GM03348 (cell line): ENCODE data around the gene B4GAT1.
"Not testable (repeated sequence)": the region's sequence is repeated elsewhere in the genome, so short reads cannot be mapped to it uniquely, and the experiment has no call there.

Source experiments
- DNase-seq: peaks from one replicate; pipeline ENCODE4 v3.0.0; 2012; ENCODE audit warnings: low spot score

The B4GAT1 gene

DNA sequence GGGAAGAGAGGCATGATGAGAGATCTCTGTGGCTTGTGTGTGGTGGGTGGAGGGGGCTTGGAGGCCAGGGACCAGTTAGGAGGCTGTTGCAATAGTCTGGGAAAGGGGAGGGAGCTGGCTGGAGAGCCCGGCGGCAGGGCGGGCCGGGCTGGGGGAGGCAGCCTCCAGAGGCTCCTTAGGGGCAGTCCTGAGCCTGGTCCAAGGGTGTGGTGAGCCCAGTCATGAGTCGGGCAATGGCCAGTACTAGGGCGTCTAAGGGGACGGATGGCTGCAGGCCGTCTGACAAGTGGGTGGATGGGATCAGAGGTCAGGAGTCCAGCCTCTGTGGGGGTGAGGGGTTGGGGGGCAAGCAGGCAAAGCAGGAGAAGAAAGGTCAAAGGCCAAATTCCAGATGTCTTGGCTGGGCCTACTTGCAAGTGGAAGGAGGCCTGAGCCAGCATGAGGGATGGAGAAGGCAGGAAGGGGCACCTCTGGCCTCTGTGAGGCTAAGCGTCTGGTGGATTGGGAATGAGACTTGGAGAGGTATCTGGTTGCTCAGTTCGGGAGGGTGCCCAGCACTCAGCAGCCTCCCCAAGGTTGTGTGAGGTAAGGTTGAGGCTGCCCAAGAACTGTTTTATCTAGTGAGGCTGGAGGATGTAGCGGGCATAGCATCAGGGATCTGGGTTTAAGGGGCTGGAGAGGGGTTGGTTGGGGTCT lies 24.5 kb downstream of the B4GAT1 start:
- peak; percentile 76 for DNase-seq

DNA sequence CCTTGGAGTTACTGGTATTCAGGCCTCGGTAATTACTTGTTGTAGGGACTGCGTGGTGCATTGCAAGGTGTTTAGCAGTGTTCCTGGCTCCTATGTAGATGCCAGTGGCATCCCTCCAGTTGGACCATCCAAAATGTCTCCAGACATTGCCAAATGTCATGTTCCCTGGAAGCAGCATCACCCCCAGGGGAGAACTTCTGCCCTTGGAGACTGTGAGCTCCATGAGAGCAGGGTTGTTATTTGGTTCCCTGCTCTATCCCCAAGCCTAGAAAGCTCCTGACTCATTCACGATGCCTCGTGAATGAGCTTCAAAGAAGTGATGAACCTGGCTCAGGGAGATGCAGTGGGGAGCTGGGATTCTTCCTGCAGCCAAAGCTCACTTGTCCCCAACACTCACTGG lies 25.8 kb downstream of the B4GAT1 start:
- DNase-seq, result no peak

DNA sequence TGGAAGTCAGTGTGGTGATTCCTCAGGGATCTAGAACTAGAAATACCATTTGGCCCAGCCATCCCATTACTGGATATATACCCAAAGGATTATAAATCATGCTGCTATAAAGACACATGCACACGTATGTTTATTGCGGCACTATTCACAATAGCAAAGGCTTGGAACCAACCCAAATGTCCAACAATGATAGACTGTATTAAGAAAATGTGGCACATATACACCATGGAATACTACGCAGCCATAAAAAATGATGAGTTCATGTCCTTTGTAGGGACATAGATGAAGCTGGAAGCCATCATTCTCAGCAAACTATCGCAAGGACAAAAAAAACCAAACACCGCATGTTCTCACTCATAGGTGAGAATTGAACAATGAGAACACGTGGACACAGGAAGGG lies 26.7 kb downstream of the B4GAT1 start:
- not testable (repeated sequence) for DNase-seq

DNA sequence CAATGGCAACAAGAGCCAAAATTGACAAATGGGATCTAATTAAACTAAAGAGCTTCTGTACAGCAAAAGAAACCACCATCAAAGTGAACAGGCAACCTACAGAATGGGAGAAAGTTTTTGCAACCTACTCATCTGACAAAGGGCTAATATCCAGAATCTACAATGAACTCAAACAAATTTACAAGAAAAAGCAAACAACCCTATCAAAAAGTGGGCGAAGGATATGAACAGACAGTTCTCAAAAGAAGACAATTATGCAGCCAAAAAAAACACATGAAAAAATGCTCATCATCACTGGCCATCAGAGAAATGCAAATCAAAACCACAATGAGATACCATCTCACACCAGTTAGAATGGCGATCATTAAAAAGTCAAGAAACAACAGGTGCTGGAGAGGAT lies 27.1 kb downstream of the B4GAT1 start:
- DNase-seq, result not testable (repeated sequence)

DNA sequence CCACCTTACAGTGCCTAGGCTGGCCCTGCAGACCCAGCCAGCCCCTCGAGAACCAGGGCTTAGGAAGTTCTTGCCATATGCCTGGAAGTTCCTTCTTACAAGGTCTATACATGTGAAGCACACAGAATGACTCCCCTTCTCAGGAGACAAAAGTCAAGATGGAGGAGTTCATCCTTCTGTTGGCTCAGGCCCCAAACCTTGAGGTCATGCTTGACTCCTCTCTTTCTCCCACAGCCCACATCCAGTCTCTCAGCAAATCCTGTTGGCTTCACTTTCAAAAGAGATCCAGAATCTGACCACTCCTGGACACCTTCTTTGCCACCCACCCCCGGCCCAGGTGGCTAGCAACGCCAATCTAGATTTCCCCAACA lies 28.8 kb downstream of the B4GAT1 start:
- DNase-seq, result no peak

DNA sequence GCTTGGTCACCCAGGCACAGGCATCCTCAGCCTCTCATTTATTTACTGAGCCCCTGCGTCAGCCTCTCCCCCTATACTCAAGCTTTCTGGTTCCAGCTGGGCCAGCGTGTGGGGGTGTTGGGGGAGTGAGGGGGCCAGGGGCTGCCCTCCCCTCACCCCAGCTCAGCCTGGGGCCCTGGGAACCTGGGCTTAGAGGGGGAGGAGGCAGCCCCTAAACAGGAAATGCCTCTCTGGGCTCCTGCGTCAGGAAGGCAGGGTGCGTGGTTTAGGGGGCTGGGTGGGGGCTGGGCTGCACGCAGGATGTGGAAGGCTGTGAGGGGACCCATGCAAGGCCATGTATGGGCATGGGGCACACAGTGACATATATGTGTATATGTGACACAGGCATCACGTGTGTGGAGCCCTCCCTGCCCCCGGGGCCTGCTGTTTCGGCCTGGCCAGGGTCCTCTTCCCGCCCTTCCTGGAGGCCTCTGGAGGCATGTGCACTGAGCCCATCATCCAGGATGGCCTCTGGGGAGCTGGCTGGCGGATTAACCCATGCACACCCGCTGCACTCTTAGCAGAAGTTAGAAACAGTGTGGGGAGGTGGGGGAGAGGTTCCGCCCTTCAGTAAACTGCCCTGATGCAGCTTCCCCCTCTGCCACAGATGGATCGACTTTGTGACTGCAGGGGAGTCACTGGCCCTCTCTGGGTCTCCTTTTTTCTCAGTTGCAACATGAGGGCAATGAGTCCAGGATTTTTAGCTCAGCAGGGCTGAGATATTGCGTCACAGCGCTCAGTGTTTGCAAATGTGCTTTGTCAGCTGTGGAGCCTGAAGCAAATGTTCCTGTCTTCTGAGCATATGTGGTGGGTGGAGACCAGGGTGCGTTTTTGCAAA lies 29.5 kb downstream of the B4GAT1 start:
- DNase-seq, result peak; percentile 56

DNA sequence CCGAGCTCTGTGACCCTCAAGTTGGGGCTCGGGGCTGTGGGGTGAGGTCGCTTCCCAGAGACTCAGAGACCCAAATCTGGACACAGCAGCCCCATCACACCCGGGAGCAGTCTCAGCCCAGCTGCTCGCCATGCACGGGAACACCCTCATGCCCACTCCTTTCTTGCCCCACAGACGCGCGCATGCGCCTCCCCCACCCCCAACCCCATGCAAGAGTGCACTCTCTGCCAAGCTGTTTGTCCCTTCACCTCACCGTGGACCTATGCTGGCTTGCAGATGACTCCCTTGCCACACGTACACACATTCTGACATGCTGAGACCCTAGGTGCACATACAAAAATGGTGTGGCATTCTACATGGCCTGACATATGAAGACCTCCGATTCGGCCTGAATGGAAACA lies 30.1 kb downstream of the B4GAT1 start:
- DNase-seq, result peak; percentile 74

DNA sequence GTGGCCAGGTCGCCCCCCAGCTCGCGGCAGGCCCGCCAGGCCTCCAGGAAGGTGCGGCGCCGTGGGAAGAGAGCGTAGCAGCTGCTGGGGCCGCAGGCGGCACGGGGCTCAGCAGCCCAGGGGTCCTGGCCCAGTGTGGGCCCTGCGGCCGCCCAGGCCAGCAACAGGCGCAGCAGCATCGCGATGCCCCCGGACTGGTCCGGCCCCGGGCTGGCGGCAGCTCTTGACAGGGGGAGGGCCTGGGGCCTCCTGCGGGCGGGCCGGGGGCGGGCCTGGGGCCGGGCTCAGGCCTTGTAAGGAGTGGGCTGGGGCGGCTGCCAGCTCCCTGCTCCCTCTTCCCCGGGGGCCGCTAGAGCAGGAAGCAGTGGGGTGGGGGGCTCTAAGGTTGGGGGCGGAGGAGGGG lies 30.6 kb downstream of the B4GAT1 start, which contains the start of gene CD248:
TSS of gene CD248 (minus strand) at position 196 of the 403 bp plus-strand sequence. CDS start at position 179, 17 bp downstream.
- DNase-seq, result peak; percentile 91

DNA sequence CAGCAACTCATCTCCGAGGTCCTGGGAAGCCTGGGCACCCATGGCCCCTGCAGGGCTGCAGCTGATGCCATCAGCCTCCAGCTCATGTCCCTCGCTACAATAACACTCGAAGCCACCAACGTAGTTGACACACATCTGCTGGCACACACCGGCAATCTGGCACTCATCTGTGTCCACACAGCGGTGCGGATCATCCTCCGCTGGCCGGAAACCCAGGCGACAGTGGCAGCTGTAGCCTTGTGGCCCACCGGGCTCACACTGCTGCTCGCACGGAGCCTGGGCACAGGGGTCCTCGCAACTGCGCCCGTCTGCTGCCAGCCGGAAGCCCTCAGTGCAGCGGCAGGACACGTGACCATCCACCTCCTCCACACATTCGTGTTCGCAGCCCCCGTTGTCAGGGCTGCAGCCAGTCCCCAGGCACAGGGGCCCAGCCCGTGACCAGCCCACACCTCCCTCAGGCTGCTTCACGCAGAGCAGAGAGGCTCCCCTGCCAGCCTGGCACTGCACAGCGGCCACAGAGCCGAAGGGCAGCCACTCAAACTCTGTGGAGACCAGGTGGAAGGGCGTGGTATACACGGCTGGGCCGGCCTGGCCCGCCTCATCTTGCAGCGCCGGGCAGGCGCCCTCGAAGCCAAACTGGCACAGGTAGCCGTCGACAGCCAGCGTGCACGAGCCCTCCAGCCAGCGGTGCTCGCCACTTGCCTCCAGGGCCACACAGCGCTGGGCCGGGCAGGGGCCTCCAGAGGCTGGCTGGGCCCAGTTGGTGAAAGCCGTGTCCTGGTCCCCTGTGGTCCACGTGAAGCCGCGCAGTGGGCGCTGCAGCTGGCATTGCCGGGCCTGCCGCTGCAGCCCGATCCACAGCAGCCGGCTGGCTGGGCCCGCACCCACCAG lies 31.3 kb downstream of the B4GAT1 start:
- peak; percentile 22 for DNase-seq

DNA sequence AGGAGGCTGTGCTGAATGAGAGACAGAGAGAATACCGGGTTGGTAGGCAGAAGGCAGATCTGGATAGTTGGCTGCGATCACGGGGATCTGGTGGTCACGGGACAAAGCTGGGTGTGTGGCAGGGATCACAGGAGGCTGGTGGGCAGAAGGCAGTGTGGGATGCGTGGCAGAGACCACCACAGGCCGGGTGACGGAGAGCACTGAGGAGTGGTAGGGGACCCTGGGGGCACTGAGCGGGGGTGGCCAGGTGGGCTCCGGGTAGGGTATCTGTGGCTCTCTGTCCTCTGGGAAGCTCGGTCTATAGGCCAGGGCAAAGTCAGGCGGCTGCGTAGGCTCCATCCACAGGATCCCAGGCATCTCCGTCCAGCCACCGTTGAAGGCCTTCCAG lies 31.9 kb downstream of the B4GAT1 start:
- no peak for DNase-seq

DNA sequence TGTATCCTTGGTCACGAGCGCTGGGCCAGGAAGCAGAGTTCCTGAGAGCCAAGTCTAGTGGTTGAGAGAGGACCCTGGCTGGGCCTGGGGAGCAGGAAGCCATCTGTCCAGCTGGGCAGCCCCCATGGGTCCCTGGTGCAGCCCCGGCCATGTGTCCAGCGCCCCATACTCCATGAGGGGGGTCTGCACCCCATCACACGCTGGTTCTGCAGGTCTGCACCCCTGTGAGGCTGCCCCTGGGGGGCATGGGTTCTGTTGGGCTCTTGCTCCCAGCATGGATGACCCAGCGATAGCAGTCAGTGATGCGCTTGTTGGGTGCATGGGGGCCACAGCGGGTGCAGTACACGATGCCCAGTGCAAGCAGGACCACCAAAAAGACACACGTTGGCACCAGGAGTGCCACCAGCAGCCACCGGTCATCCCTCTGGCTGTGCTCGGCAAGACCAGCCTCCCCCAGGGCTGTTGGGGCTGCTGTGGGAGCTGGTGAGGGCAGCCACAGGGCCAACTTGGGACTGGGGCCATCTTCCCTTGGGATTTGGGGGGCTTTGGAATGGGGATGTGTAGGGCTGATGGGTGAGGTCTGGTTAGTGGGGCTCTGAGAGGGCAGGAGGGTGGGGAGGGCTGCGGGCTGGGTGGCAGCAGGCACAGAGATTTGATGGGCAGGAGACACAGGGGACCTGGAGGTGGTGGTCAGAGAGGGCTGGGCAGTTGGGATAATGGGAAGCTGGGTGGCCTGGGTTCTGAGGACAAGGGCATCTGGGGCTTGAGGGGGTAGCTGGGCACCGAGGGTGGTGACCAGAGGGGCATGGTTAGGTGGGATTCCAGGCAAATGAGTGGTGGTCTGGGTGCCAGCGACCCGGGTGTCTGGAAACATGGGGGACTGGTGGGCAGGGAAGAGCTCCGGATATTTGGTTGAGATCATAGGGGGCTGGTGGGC lies 32.6 kb downstream of the B4GAT1 start:
- no peak for DNase-seq

DNA sequence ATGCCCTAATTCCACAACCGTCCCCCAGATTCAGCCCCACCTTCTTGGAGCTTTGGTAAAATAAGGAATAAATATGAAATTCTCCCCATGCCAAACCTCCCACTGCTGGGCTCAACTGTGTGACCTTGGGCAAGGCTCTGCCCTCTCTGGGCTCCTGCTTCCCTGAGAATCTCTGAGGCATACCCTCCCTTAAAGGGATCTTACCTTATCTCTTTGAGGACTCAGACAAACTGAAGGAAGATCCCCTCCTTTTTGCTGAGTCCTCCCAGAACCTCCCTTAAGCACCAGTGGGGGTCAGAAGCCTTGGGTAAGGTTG lies 33.3 kb downstream of the B4GAT1 start:
- DNase-seq, result no peak

DNA sequence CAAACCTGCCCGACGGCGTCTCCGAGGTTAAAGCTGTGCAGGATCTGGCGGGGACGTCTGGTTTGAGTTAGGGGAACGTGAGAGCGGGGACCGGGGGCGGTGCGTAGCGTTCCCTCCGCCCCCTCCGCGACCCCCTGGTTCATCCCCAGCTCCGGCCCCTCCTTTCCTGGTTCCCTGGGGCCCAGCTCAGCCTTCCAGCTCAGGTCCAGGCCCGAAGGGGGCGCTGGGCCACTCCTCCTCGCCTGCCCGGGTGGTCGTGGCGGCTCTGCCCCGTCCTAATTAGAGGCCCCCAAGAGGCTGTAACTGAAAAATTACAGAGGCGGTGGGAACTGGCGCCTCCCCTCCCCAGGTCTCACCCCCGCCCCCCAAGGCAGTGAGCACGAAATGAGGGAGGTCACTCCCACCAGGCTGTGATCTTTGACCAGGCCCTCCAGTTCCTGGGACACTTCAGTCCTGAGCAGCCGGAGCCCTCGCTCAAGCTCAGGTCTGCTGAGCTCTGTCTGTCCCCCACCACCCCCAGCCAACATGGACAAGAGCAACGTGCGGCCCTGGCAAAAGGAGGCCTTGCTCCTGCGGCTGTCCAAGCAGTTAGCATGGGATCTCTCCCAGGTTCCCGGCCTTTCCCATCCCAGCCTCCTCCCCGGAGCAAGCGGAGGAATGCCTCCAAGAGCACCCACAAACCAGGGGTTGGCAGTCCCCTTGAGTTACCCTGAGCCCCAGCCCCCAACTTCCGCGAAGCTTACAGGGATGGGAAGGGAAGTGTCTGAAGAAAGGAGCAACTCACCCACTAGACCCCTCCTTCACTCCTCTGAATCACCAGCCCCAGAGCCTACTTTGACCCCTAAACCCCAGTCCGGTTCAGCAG lies 33.9 kb downstream of the B4GAT1 start:
- peak; percentile 58 for DNase-seq

DNA sequence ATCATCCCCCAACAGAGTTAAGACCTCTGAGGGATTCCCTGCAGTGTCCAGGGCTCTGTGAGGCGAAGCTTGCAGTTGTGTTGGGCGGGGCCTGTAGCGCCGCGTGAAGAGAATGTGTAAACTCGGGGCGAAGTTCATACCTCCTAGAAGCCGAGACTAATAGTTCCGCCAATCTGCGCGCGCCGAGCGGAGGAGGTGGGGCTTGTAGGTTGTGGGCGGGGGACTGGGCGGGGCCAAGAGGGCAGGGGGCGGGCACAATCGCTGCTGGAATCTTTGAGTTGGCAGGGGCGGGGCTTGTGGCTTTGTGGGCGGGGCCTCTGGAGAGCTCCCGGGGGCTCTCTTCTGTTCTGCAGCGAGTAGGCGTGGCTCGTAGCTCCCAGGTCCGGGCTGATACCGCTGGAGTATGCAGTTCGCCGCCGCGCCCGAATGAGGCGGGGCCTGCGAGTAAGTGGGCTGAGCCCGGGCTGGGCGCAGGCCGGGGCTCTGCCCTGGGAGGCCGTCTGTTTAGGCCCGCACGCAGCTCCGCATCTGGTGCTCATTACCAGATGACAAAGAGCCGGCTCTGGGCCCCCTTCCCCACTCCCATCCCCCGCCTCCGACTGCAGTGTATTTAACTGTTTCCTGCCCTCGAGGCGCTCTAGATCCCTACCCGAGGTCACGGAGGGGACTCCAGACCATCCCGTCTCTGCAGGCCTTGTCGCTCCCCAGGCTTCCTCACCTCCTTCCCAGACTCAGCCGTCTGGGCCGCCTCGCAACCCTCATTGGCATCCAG lies 34.7 kb downstream of the B4GAT1 start:
- peak; percentile 97 for DNase-seq

DNA sequence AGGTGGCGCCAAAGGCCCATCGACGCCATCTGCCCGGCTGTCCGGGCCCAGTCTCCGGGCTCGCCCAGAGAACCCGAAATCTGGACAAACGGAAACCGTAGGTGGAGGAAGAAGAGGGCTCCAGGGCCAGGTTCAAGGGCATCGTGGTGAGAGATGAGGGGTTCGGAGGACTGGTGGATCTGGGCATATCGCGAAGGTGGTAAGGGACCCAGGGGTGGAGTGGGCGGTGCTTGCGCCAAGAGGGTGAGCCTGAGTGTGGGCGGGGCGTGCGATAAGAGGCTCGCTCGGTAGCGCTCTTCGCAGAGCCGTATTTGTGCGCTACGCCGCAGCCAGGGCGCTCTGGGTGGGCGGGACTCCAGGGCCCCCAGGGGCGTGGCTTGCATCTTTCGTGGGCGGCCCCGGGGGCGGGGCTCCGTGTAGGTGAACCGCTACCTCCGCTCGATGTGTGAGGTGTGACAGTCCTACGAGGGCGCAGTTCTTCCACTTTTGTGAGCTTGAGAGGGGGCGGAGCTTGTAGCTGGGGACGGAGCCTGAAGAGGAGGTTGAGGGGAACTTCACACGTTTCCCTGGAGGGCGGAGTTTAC lies 35.4 kb downstream of the B4GAT1 start:
- peak; percentile 89 for DNase-seq

DNA sequence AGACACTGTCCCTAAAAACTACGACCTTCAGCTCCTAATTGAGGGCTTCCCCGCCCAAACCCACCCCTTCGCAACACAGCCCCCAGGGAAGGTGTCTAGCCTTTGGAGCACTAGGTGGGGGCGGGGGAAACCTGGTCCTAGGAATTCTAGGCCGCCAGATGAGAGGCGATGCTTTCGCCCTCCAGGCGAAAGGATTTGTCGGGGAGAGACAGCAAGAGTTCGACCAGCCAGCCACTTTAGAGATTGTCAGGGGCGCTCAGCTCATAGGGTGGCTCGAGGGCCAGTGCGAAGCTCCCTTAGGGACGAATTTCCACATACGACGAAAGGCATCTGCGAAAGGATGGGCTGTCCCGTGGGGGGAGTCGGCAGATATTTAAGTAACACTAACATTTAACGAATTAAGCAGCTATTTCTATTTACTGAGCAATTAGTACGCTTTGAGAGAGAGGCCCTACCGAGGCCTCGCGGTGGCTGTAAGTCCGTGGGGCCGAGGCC lies 35.9 kb downstream of the B4GAT1 start:
- DNase-seq, result no peak

DNA sequence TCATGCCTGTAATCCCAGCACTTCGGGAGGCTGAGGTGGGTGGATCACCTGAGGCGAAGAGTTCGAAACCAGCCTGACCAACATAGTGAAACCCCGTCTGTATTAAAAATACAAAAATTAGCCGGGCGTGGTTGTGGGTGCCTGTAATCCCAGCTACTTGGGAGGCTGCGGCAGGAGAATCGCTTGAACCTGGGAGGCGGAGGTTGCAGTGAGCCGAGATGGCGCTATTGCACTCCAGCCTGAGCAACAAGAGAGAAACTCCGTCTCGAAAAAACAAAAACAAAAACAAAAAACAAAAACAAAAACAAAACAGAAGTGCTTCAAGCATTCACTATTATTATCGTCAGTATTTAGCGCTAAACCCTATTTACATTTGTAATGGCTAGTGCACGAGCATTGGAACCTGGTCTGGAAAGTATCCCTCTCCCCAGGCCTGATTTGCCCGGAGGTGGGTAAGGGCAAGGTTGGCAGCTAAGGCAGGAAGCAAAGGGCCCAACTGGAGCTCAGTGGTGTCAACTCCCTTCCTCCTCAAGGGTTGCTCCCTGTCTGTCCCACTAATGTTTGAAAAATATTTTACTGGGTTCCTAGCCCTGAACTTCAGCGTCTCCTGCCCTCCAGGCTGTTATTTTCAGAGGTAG lies 36.5 kb downstream of the B4GAT1 start:
- DNase-seq, result not testable (repeated sequence)

DNA sequence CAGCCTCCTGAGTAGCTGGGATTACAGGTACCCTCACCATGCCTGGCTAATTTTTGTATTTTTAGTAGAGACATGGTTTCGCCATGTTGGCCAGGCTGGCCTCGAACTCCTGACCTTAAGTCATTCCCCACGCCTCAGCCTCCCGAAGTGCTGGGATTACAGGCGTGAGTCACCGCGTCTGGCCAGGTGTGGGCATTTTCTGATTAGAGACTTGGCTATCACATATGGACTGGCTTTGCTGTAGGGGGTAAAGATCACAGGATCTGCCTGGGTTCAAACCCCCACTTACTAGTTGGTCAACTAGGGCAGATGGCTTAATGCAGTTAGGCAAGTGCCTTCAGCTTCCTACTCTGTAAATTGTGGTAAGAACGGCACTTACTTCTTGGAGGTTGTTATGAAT lies 37.1 kb downstream of the B4GAT1 start:
- DNase-seq, result no peak

DNA sequence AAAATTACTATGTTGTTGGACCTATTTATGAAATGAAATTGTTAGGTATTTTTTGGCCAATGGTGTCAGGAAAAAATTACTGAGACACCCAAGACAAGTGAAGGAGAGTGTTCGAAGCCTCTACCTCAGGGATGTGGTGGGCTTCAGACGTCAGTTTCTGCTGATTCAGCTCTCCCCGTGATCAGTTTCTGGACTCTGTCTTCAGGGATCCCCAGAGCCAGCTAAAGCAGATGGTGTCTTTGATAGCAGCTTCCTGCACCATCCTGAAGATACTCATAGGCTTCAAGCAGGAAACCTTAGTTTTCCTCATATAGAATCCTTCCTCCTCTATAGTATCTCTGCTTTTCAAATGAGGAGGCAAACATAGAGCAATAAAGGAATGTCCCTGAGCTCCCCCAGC lies 38.0 kb downstream of the B4GAT1 start:
- DNase-seq, result no peak
